Hepatocyte (in vitro differentiated cells): ENCODE measurements around the gene BRD3.

Experiments
- CTCF ChIP-seq: fragments of 200-600 bp; sonication (generic); IDR thresholded peaks from 2 replicates; pipeline ENCODE4 v1.5.1; 2016; ENCODE audit warnings: antibody characterized with exemption, mild to moderate bottlenecking; ENCODE audit not compliant: poor library complexity
- EZH2phosphoT487 ChIP-seq: fragments of 200-600 bp; sonication (generic); IDR thresholded peaks from one replicate; pipeline ENCODE4 v1.6.1; 2018; ENCODE audit warnings: antibody characterized with exemption, mild to moderate bottlenecking, low read depth, moderate library complexity; ENCODE audit not compliant: unreplicated experiment, severe bottlenecking

GRCh38 chr9:134088063-134088725 lies 20.4 kb upstream of the BRD3 start:
- no peak for TF ChIP-seq CTCF
- no peak for TF ChIP-seq EZH2phosphoT487
